Measurements from ENCODE around the gene RPS6KL1.

The RPS6KL1 gene

DNA sequence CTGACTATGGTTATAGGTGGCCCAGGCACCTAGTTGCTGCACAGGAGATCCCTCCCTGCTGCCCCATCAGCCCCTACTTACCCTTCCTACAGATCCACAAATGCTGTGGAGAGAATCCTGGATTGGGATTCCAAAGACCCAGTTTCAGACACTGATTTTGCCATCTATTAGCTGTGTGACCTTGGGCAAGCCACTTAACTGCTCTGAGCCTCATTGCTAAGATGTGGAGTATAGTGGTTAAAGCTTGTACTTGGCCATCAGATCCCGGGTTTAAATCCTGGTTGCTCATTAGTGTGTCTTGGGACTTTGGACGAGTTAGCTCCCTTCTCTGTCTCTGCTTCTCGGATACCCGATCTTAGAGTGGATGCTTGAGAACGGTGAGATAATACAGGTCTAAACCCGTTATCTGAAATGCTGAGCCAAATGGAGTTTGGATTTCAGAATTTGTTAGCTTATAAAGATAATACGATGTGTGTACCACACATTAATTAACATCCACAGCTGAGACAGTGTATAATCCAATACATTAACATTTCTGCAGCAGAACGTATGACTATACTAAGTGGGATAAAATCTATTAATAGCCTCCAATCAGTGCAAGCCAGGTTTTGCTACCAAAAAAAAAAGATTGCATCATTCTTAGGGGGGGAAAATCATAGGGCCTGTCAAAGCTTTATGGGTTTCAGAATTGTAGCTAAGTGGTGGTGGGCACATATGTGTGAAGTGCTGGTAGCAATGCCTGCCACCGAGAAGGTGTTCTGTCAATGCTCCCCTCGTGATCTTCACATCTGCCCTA, 63.1 kb downstream of the RPS6KL1 start:
- TF ChIP-seq KLF17 (tag by site-specific recombination; IDR thresholded peaks at IDR 0.05) (no peak), ZNF777 (tag by site-specific recombination; IDR thresholded peaks at IDR 0.05; ENCODE audit: borderline replicate concordance) (no peak), ZBTB44 (tag by site-specific recombination; IDR thresholded peaks at IDR 0.05) (no peak), OSR2 (tag by site-specific recombination; IDR thresholded peaks at IDR 0.05) (no peak), ZNF521 (tag by site-specific recombination; IDR thresholded peaks at IDR 0.05) (no peak), ZNF423 (tag by site-specific recombination; IDR thresholded peaks at IDR 0.05) (no peak), ZBTB7A (tag by site-specific recombination; IDR thresholded peaks at IDR 0.05; ENCODE audit: low read depth) (no peak), ZNF174 (tag by site-specific recombination; IDR thresholded peaks at IDR 0.05) (no peak), ZBTB17 (tag by site-specific recombination; IDR thresholded peaks at IDR 0.05) (0 out of 2 replicates have a peak, but pooled peaks have one; percentile 11), ZNF560 (tag by site-specific recombination; IDR thresholded peaks at IDR 0.05; ENCODE audit: borderline replicate concordance) (no peak), ZNF768 (tag by site-specific recombination; IDR thresholded peaks at IDR 0.05) (0 out of 2 replicates have a peak, but pooled peaks have one; percentile 61), ZNF114 (tag by site-specific recombination; IDR thresholded peaks at IDR 0.05) (no peak)
- TF ChIP-seq, protein P1, sequence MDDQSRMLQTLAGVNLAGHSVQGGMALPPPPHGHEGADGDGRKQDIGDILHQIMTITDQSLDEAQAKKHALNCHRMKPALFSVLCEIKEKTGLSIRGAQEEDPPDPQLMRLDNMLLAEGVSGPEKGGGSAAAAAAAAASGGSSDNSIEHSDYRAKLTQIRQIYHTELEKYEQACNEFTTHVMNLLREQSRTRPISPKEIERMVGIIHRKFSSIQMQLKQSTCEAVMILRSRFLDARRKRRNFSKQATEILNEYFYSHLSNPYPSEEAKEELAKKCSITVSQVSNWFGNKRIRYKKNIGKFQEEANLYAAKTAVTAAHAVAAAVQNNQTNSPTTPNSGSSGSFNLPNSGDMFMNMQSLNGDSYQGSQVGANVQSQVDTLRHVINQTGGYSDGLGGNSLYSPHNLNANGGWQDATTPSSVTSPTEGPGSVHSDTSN (CRISPR knock-in tag; IDR thresholded peaks at IDR 0.05) = no peak
- H3K4me3 ChIP-seq (ENCODE audit: low read depth, low read length) = no peak overlapping the region
- H3K36me3 ChIP-seq (ENCODE audit: control insufficient read depth in 2 of 2, insufficient read depth in 1 of 2, low read length in 2 of 2) = peaks cover 0 to 6% of the 10 kb centered on the region in 2 experiments; a peak in 1 of 3 replicates
- H3K9me3 ChIP-seq (ENCODE audit: control insufficient read depth, insufficient read depth, low read depth, low read length) = no peaks in the 10 kb centered on the region
- ChIA-PET CTCF (interaction anchor here (0.6 to 10.8 kb wide), 31 partner anchors 10 to 701 kb away, joined by 3 to 195 read pairs (median 7); partner anchors contain the start of gene DLST), POLR2A (interaction anchor here (1.0 kb wide), 1 partner anchor 47 kb away, joined by 3 read pairs; no protein-coding TSS in a partner anchor)
- H3K4me1 ChIP-seq (ENCODE audit: control insufficient read depth, insufficient read depth, low read length) = no peaks in the 10 kb centered on the region
- no peak overlapping the region for H3K27ac ChIP-seq (ENCODE audit: extremely low read depth, low read depth, low read length)

- Histone ChIP-seq H3K4me1 (ENCODE audit: control insufficient read depth, insufficient read depth, low read length) (no peaks in the 10 kb centered on the region), H3K27ac (ENCODE audit: extremely low read depth, low read depth, low read length) (no peak overlapping the region), H3K4me3 (ENCODE audit: low read depth, low read length) (no peak overlapping the region), H3K36me3 (ENCODE audit: control insufficient read depth in 2 of 2, insufficient read depth in 1 of 2, low read length in 2 of 2) (peaks cover 0 to 6% of the 10 kb centered on the region in 2 experiments; a peak in 1 of 3 replicates), H3K9me3 (ENCODE audit: control insufficient read depth, insufficient read depth, low read depth, low read length) (no peaks in the 10 kb centered on the region)
- TF ChIP-seq ZNF561 (tag by site-specific recombination; IDR thresholded peaks at IDR 0.05; ENCODE audit: borderline replicate concordance) = no peak
- TF ChIP-seq KLF1 (tag by site-specific recombination; IDR thresholded peaks at IDR 0.05) = no peak
- TF ChIP-seq ZNF777 (tag by site-specific recombination; IDR thresholded peaks at IDR 0.05; ENCODE audit: borderline replicate concordance) = no peak
- TF ChIP-seq ZNF2 (tag by site-specific recombination; IDR thresholded peaks at IDR 0.05) = no peak
- TF ChIP-seq TCF7L2 (IDR thresholded peaks at IDR 0.05; ENCODE audit: borderline replicate concordance, low read depth, low read length) = no peak
- TF ChIP-seq ZNF292 (tag by site-specific recombination; IDR thresholded peaks at IDR 0.05; ENCODE audit: borderline replicate concordance, low read depth) = no peak
- TF ChIP-seq ZNF596 (tag by site-specific recombination; IDR thresholded peaks at IDR 0.05) = no peak
- no peak for TF ChIP-seq ZNF549 (tag by site-specific recombination; IDR thresholded peaks at IDR 0.05)
- TF ChIP-seq ZNF624 (tag by site-specific recombination; IDR thresholded peaks at IDR 0.05) = no peak
- no peak for TF ChIP-seq ZNF449 (tag by site-specific recombination; IDR thresholded peaks at IDR 0.05)
- no peak for TF ChIP-seq ZNF404 (tag by site-specific recombination; IDR thresholded peaks at IDR 0.05)
- TF ChIP-seq ZNF473 (tag by site-specific recombination; IDR thresholded peaks at IDR 0.05) = no peak
- TF ChIP-seq ZFP41 (tag by site-specific recombination; IDR thresholded peaks at IDR 0.05; ENCODE audit: borderline replicate concordance) = no peak
- TF ChIP-seq ZNF555 (tag by site-specific recombination; conservative IDR thresholded peaks at IDR 0.05) = no peak
- TF ChIP-seq GLI4 (tag by site-specific recombination; IDR thresholded peaks at IDR 0.05) = no peak
- TF ChIP-seq ZNF707 (tag by site-specific recombination; IDR thresholded peaks at IDR 0.05) = no peak
- no peak for TF ChIP-seq ZSCAN23 (tag by site-specific recombination; IDR thresholded peaks at IDR 0.05)
- TF ChIP-seq ZNF664 (tag by site-specific recombination; IDR thresholded peaks at IDR 0.05) = no peak
- ChIA-PET POLR2A (no interaction called here), CTCF (interaction anchor here (0.6 to 10.8 kb wide), 7 partner anchors 8 to 274 kb away, joined by 3 to 195 read pairs (median 6); no protein-coding TSS in a partner anchor)
Measured at GRCh38 chr14:74858022-74858421, 65.0 kb downstream of the RPS6KL1 start.
